ENCODE measurements around the gene FOXA2.

GRCh38 chr20:22579711-22580697 lies 4.4 kb downstream of the FOXA2 start:
- TF ChIP-seq YY1 (IDR thresholded peaks at IDR 0.05; ENCODE audit: insufficient read depth, insufficient read length) = no peak
- no peak for TF ChIP-seq ZNF274 (IDR thresholded peaks at IDR 0.05; ENCODE audit: low read depth, low read length)

Measured in NT2/D1 (cell line).